ENCODE data around the gene GCN1.

The GCN1 gene

GRCh38 chr12:120121766-120122293 is 72.7 kb downstream of the GCN1 start:
- peak overlapping the region; percentile 0; the same call in 1 of the 2 replicates for H3K9ac ChIP-seq
- H3K79me2 ChIP-seq (ENCODE audit: insufficient read depth, low read depth) = peaks cover 19% of the 10 kb centered on the region; the same call in 1 of the 2 replicates
- H2AFZ ChIP-seq (ENCODE audit: low read depth) = no peak overlapping the region
- peaks cover 79% of the 10 kb centered on the region for H3K4me1 ChIP-seq (ENCODE audit: low read depth, poor library complexity, severe bottlenecking)
- peak overlapping the region; percentile 59 for H3K4me2 ChIP-seq
- H3K27me3 ChIP-seq (ENCODE audit: insufficient read depth, low read depth) = no peaks in the 10 kb centered on the region
- no peaks in the 10 kb centered on the region for H4K20me1 ChIP-seq (ENCODE audit: insufficient read depth)
- TF ChIP-seq CTCF (conservative IDR thresholded peaks at IDR 0.05; ENCODE audit: low read depth, low read length) = no peak
- H3K4me3 ChIP-seq (IDR thresholded peaks at IDR 0.05; ENCODE audit: insufficient read depth, low read depth, low read length) = no peak overlapping the region
- peak overlapping the region; percentile 84 for H3K27ac ChIP-seq
- no peaks in the 10 kb centered on the region for H3K36me3 ChIP-seq (ENCODE audit: insufficient read depth)

DNA sequence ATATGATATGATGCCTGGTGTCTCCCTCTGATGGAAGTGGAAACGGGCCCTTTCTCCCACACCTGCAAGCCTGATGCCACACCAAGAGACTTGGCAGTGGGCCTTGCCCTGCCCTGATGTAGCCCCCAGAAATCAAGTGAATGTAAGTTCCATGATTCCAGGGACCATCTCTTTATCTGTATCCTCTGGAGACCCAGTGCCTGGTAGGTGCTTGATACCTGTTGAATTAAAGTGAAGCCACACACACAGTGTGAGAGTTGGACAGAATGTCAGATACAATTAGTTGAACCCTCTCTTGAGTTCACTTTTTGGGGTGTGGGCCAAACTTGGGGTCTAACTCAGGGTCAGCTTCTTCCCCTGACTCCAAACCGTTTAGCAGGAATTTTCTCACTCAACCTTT is 73.2 kb downstream of the GCN1 start:
- no peak for TF ChIP-seq CTCF (conservative IDR thresholded peaks at IDR 0.05; ENCODE audit: low read depth, low read length)
- Histone ChIP-seq H3K36me3 (ENCODE audit: insufficient read depth) (no peaks in the 10 kb centered on the region), H2AFZ (ENCODE audit: low read depth) (no peak overlapping the region), H4K20me1 (ENCODE audit: insufficient read depth) (no peaks in the 10 kb centered on the region), H3K27me3 (ENCODE audit: insufficient read depth, low read depth) (no peaks in the 10 kb centered on the region), H3K79me2 (ENCODE audit: insufficient read depth, low read depth) (peaks cover 19% of the 10 kb centered on the region; the same call in 1 of the 2 replicates), H3K4me1 (ENCODE audit: low read depth, poor library complexity, severe bottlenecking) (peaks cover 77% of the 10 kb centered on the region), H3K4me2 (peak overlapping the region; percentile 59), H3K9ac (no peak overlapping the region), H3K4me3 (IDR thresholded peaks at IDR 0.05; ENCODE audit: insufficient read depth, low read depth, low read length) (no peak overlapping the region), H3K27ac (peak overlapping the region; percentile 84)

- Histone ChIP-seq H3K4me3 (IDR thresholded peaks at IDR 0.05; ENCODE audit: insufficient read depth, low read depth, low read length) (no peak overlapping the region), H3K36me3 (ENCODE audit: insufficient read depth) (no peaks in the 10 kb centered on the region), H3K4me1 (ENCODE audit: low read depth, poor library complexity, severe bottlenecking) (peaks cover 77% of the 10 kb centered on the region), H4K20me1 (ENCODE audit: insufficient read depth) (no peaks in the 10 kb centered on the region), H3K9ac (peak overlapping the region; percentile 42; the same call in 1 of the 2 replicates), H2AFZ (ENCODE audit: low read depth) (no peak overlapping the region), H3K27ac (peak overlapping the region; percentile 84), H3K79me2 (ENCODE audit: insufficient read depth, low read depth) (peaks cover 36% of the 10 kb centered on the region; the same call in 1 of the 2 replicates), H3K27me3 (ENCODE audit: insufficient read depth, low read depth) (no peaks in the 10 kb centered on the region), H3K4me2 (peak overlapping the region; percentile 89)
- TF ChIP-seq CTCF (conservative IDR thresholded peaks at IDR 0.05; ENCODE audit: low read depth, low read length) = no peak
These were observed 75.1 kb downstream of the GCN1 start for GRCh38 chr12:120119271-120119973.

DNA sequence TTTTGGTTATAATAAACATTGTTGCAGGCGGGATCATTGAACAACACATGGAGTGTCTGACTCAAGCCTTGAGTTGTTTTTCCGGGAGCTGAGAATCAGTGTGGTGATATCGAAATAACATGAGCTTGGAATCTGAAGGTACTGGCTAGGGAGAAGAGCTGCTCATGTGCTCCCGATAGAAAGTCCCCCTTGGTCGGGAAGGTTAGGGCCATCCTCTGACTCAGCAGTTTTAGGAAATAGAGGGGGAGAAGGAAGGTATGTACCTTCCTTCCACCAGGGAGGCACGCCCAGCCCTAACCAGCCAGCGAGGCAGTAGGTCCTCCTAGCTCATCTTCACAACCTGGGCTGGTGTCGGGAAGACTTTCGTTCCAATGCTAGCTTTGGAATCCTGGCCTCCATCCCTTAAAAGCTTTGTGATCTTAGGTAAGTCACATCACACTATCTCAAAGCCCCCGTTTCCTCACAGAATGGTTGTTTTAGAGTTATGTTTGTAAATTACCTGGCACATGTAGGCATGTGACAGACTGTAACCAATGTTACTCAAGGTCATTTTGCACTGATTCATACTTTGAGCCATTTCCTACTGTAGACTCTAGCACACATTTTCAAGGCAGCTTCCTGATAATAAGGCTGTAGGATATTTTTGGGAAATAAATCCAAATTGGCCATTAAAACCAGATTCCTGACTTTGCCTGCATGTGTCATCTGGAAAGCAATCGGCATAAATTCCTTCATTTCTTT is 76.0 kb downstream of the GCN1 start:
- Histone ChIP-seq H3K4me2 (peak overlapping the region; percentile 89), H3K9ac (peak overlapping the region; percentile 64; the same call in 1 of the 2 replicates), H2AFZ (ENCODE audit: low read depth) (no peak overlapping the region), H3K27me3 (ENCODE audit: insufficient read depth, low read depth) (no peaks in the 10 kb centered on the region), H3K4me1 (ENCODE audit: low read depth, poor library complexity, severe bottlenecking) (peaks cover 68% of the 10 kb centered on the region), H3K36me3 (ENCODE audit: insufficient read depth) (no peaks in the 10 kb centered on the region), H3K79me2 (ENCODE audit: insufficient read depth, low read depth) (peaks cover 46% of the 10 kb centered on the region; the same call in 1 of the 2 replicates), H3K4me3 (IDR thresholded peaks at IDR 0.05; ENCODE audit: insufficient read depth, low read depth, low read length) (no peak overlapping the region), H3K27ac (peak overlapping the region; percentile 84), H4K20me1 (ENCODE audit: insufficient read depth) (no peaks in the 10 kb centered on the region)
- no peak for TF ChIP-seq CTCF (conservative IDR thresholded peaks at IDR 0.05; ENCODE audit: low read depth, low read length)

Data from KMS-11 (cell line).